DOHH2 (cell line): Measurements from ENCODE around the gene LINC00305.

Experiments used
- H3F3A ChIP-seq: fragments of 200-600 bp; sonication (generic), shearing (Covaris generic); 2 replicates; pipeline ENCODE4 v1.6.0; 2016; ENCODE audit warnings: antibody characterized with exemption, mild to moderate bottlenecking; ENCODE audit not compliant: control insufficient read depth, insufficient read depth
- H3K27ac ChIP-seq: fragments of 200-600 bp; sonication (generic); 2 replicates; pipeline ENCODE4 v1.5.1; 2014; ENCODE audit warnings: low read depth, mild to moderate bottlenecking, low read length, moderate library complexity
- H3K27me3 ChIP-seq: fragments of 200-600 bp; sonication (generic); 2 replicates; pipeline ENCODE4 v1.6.1; 2014; ENCODE audit warnings: mild to moderate bottlenecking, low read length, mixed read lengths; ENCODE audit not compliant: control insufficient read depth
- H3K36me3 ChIP-seq: fragments of 200-600 bp; sonication (generic); 2 replicates; pipeline ENCODE4 v1.6.1; 2014; ENCODE audit warnings: mild to moderate bottlenecking, low read length, moderate library complexity, mixed read lengths; ENCODE audit not compliant: control insufficient read depth
- H3K4me1 ChIP-seq: fragments of 200-600 bp; sonication (generic); 2 replicates; pipeline ENCODE4 v1.6.1; 2014; ENCODE audit warnings: mild to moderate bottlenecking, low read length, mixed read lengths; ENCODE audit not compliant: control insufficient read depth
- H3K4me2 ChIP-seq: fragments of 200-600 bp; sonication (generic); 2 replicates; pipeline ENCODE4 v1.6.0; 2014; ENCODE audit warnings: mild to moderate bottlenecking, low read length, moderate library complexity
- H3K4me3 ChIP-seq: fragments of 200-600 bp; sonication (generic); 2 replicates; pipeline ENCODE4 v1.5.1; 2014; ENCODE audit warnings: mild to moderate bottlenecking, low read length, mixed read lengths
- H3K79me2 ChIP-seq: fragments of 200-600 bp; sonication (generic); 2 replicates; pipeline ENCODE4 v1.6.1; 2014; ENCODE audit warnings: mild to moderate bottlenecking, low read length, mixed read lengths; ENCODE audit not compliant: control insufficient read depth
- H3K9me2 ChIP-seq: fragments of 200-600 bp; sonication (generic); replicated peaks from 2 replicates; pipeline ENCODE4 v1.6.1; 2014; ENCODE audit warnings: mild to moderate bottlenecking, low read length, mixed read lengths; ENCODE audit not compliant: control insufficient read depth
- H3K9me3 ChIP-seq: fragments of 200-600 bp; sonication (generic); 2 replicates; pipeline ENCODE4 v1.6.1; 2014; ENCODE audit warnings: antibody characterized with exemption, low read length, mixed read lengths; ENCODE audit not compliant: control insufficient read depth, insufficient read depth
- H4K20me1 ChIP-seq: fragments of 200-600 bp; sonication (generic); 2 replicates; pipeline ENCODE4 v1.6.0; 2014; ENCODE audit warnings: low read depth, mild to moderate bottlenecking, antibody characterized with exemption, low read length, moderate library complexity; ENCODE audit not compliant: control insufficient read depth, insufficient read depth
- EZH2phosphoT487 ChIP-seq: fragments of 200-600 bp; sonication (generic); IDR thresholded peaks from 2 replicates; pipeline ENCODE4 v1.6.1; 2017; ENCODE audit warnings: borderline replicate concordance, mild to moderate bottlenecking, antibody characterized with exemption, low read length, moderate library complexity, mixed read lengths
- TF ChIP-seq, protein P1 (sequence below): fragments of 200-600 bp; sonication (generic); IDR thresholded peaks from one replicate; pipeline ENCODE4 v1.5.1; 2014; ENCODE audit warnings: antibody characterized with exemption, mild to moderate bottlenecking, low read depth, low read length; ENCODE audit not compliant: poor library complexity, severe bottlenecking

Gene LINC00305

GRCh38 chr18:64037812-64038414 lies 111.0 kb downstream of the LINC00305 start:
- Histone ChIP-seq H3K9me2 (no peaks in the 10 kb centered on the region), H3K27me3 (no peaks in the 10 kb centered on the region), H3K9me3 (no peaks in the 10 kb centered on the region), H4K20me1 (no peaks in the 10 kb centered on the region), H3K36me3 (no peaks in the 10 kb centered on the region), H3F3A (no peaks in the 10 kb centered on the region), H3K4me3 (no peak overlapping the region), H3K27ac (no peak overlapping the region), H3K4me1 (no peaks in the 10 kb centered on the region), H3K4me2 (no peak overlapping the region), H3K79me2 (no peaks in the 10 kb centered on the region)
- TF ChIP-seq, protein P1, sequence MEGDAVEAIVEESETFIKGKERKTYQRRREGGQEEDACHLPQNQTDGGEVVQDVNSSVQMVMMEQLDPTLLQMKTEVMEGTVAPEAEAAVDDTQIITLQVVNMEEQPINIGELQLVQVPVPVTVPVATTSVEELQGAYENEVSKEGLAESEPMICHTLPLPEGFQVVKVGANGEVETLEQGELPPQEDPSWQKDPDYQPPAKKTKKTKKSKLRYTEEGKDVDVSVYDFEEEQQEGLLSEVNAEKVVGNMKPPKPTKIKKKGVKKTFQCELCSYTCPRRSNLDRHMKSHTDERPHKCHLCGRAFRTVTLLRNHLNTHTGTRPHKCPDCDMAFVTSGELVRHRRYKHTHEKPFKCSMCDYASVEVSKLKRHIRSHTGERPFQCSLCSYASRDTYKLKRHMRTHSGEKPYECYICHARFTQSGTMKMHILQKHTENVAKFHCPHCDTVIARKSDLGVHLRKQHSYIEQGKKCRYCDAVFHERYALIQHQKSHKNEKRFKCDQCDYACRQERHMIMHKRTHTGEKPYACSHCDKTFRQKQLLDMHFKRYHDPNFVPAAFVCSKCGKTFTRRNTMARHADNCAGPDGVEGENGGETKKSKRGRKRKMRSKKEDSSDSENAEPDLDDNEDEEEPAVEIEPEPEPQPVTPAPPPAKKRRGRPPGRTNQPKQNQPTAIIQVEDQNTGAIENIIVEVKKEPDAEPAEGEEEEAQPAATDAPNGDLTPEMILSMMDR: peak; percentile 65
- no peak for TF ChIP-seq EZH2phosphoT487

- H3K79me2 ChIP-seq: no peaks in the 10 kb centered on the region
- H3K36me3 ChIP-seq: no peaks in the 10 kb centered on the region
- no peaks in the 10 kb centered on the region for H3K27me3 ChIP-seq
- H3K4me2 ChIP-seq: no peak overlapping the region
- H3K9me2 ChIP-seq: no peaks in the 10 kb centered on the region
- H3F3A ChIP-seq: no peaks in the 10 kb centered on the region
- no peaks in the 10 kb centered on the region for H4K20me1 ChIP-seq
- TF ChIP-seq EZH2phosphoT487: no peak
- TF ChIP-seq, protein P1: no peak
- no peak overlapping the region for H3K4me3 ChIP-seq
- no peaks in the 10 kb centered on the region for H3K4me1 ChIP-seq
- H3K27ac ChIP-seq: no peak overlapping the region
- H3K9me3 ChIP-seq: no peaks in the 10 kb centered on the region
Measured at GRCh38 chr18:64032312-64032711, 116.6 kb downstream of the LINC00305 start.

- no peaks in the 10 kb centered on the region for H3F3A ChIP-seq
- no peaks in the 10 kb centered on the region for H3K36me3 ChIP-seq
- H3K27ac ChIP-seq: no peak overlapping the region
- no peak overlapping the region for H3K4me3 ChIP-seq
- H3K9me2 ChIP-seq: no peaks in the 10 kb centered on the region
- TF ChIP-seq, protein P1: no peak
- no peak for TF ChIP-seq EZH2phosphoT487
- no peaks in the 10 kb centered on the region for H3K79me2 ChIP-seq
- H3K4me2 ChIP-seq: no peak overlapping the region
- no peaks in the 10 kb centered on the region for H3K27me3 ChIP-seq
- no peaks in the 10 kb centered on the region for H3K9me3 ChIP-seq
- no peaks in the 10 kb centered on the region for H3K4me1 ChIP-seq
- no peaks in the 10 kb centered on the region for H4K20me1 ChIP-seq
Measured at GRCh38 chr18:64031411-64031810, 117.5 kb downstream of the LINC00305 start.
